ENCODE measurements around the gene C3orf49.

DNA sequence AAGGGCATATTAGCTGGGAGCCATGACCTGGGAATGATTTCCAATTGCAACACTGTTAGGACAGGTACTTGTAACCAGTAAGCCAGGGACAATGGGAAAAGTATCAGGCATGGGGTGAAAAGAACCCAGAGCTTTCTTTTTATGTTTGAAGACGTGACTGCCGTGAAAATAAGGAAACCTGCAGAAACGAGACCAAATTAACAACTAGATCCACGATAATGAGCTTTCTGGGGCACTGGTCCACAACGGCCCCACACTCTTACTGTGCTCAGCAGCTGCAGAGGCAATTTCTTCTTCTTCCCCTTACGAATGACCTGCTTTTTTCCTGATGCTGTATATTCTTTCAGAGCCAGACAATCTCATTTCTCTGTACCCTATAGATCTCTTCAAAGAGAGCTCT lies 11.4 kb downstream of the C3orf49 start:
- TF ChIP-seq POLR2A (IDR thresholded peaks at IDR 0.05; ENCODE audit: borderline replicate concordance, extremely low read depth, insufficient read depth, insufficient read length) = no peak
- TF ChIP-seq EGR1 (IDR thresholded peaks at IDR 0.05; ENCODE audit: low read depth) = no peak
